Kasumi-1 (cell line): Measurements from ENCODE around the gene PFN1.

Experiments used
- DNase-seq, 2 experiments: peaks; one replicate each; lab custom pipeline; 2025; lab: John Stamatoyannopoulos, UW

The PFN1 gene

GRCh38 chr17:4967539-4968485 lies 19.5 kb upstream of the PFN1 start, which contains the start of gene SPAG7:
Gene SPAG7, minus strand, starts transcription at chr17:4967817. Its CDS starts 13 bp downstream, at chr17:4967804.
- peak; percentile 78 to 81 for DNase-seq

GRCh38 chr17:4966844-4967538 lies 18.7 kb upstream of the PFN1 start:
- DNase-seq = peak; percentile 97

GRCh38 chr17:4965311-4965986 lies 17.1 kb upstream of the PFN1 start:
- DNase-seq = no peak

- DNase-seq = peak in 1 of 2 experiments; percentile 10
Observed at GRCh38 chr17:4960279-4960922, 12.1 kb upstream of the PFN1 start.

GRCh38 chr17:4959261-4959965 lies 11.1 kb upstream of the PFN1 start:
- no peak for DNase-seq

GRCh38 chr17:4958102-4958501 lies 9.8 kb upstream of the PFN1 start:
- no peak for DNase-seq

- no peak for DNase-seq
Observed at GRCh38 chr17:4956493-4957061, 8.2 kb upstream of the PFN1 start.

GRCh38 chr17:4955091-4955490 lies 6.8 kb upstream of the PFN1 start:
- no peak for DNase-seq

GRCh38 chr17:4953451-4953961 lies 5.2 kb upstream of the PFN1 start:
- DNase-seq = no peak

GRCh38 chr17:4951486-4951885 lies 3.2 kb upstream of the PFN1 start:
- DNase-seq = no peak

- no peak for DNase-seq
Observed at GRCh38 chr17:4950746-4951204, 2.4 kb upstream of the PFN1 start, which contains the start of gene ENO3. Gene ENO3, plus strand, starts transcription at chr17:4951119. Its CDS starts 711 bp downstream, at chr17:4951830.

GRCh38 chr17:4950075-4950745 lies 1.9 kb upstream of the PFN1 start:
- DNase-seq = peak in 1 of 2 experiments; percentile 10

GRCh38 chr17:4949321-4950074 lies 1.2 kb upstream of the PFN1 start:
- peak; percentile 23 to 31 for DNase-seq

GRCh38 chr17:4948931-4949320 lies 596 bp upstream of the PFN1 start:
- peak; percentile 53 to 54 for DNase-seq

GRCh38 chr17:4947411-4948165 lies 742 bp downstream of the PFN1 start:
- DNase-seq = peak in 1 of 2 experiments; percentile 23

GRCh38 chr17:4947010-4947410 lies 1.3 kb downstream of the PFN1 start:
- DNase-seq = peak; percentile 12 to 23

GRCh38 chr17:4946312-4946976 lies 1.9 kb downstream of the PFN1 start:
- DNase-seq = no peak

GRCh38 chr17:4945944-4946280 lies 2.4 kb downstream of the PFN1 start:
- no peak for DNase-seq
